Measurements from ENCODE around the gene DHX35.

DNA sequence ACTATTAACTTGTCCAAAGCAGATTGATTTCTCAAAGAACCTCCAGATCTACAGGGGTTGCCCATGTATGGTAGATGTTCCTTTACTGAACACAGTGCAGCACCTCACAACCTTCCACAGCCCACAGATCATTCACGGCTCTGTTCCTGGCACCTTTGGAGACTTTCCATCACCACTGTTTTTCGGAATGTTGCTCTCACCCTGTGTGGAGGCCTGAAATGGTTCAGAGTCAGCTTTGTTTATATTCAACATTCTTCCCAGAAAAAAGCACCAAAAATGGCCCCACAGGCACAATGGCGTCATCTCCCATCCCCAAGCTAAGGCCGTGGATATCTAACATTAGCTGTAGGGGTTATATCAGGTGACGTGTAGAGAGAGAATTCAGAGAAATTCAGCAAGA, 74.7 kb downstream of the DHX35 start:
- TF ChIP-seq CTCF (IDR thresholded peaks at IDR 0.05) (no peak), POLR2AphosphoS5 (IDR thresholded peaks at IDR 0.05) (no peak), POLR2A (IDR thresholded peaks at IDR 0.05) (no peak)
